GM18505 (cell line): ENCODE results near the gene CDKN1B.

Experiments used
- ATAC-seq: cut with Tn5 transposase; IDR thresholded peaks from one replicate; pipeline ENCODE4 v1.9.1; 2021; ENCODE audit not compliant: unreplicated experiment
- POLR2A ChIP-seq: IDR thresholded peaks from 4 replicates; pipeline ENCODE4 v1.6.1; 2011; ENCODE audit warnings: borderline replicate concordance; ENCODE audit not compliant: insufficient read depth, insufficient read length; ENCODE audit errors: extremely low read depth

The CDKN1B gene

GRCh38 chr12:12744546-12745305 lies 27.6 kb downstream of the CDKN1B start:
- TF ChIP-seq POLR2A: no peak
- ATAC-seq: no peak

- ATAC-seq: no peak
- TF ChIP-seq POLR2A: no peak
Observed at GRCh38 chr12:12745576-12746211, 28.5 kb downstream of the CDKN1B start.

- ATAC-seq: no peak
- TF ChIP-seq POLR2A: no peak
Observed at GRCh38 chr12:12747278-12747677, 30.1 kb downstream of the CDKN1B start.

GRCh38 chr12:12748044-12748443 lies 30.9 kb downstream of the CDKN1B start:
- TF ChIP-seq POLR2A: no peak
- ATAC-seq: no peak

GRCh38 chr12:12749433-12749832 lies 32.3 kb downstream of the CDKN1B start:
- no peak for TF ChIP-seq POLR2A
- no peak for ATAC-seq

- no peak for ATAC-seq
- no peak for TF ChIP-seq POLR2A
Observed at GRCh38 chr12:12755923-12756322, 38.8 kb downstream of the CDKN1B start.

GRCh38 chr12:12757121-12757520 lies 40.0 kb downstream of the CDKN1B start:
- ATAC-seq: no peak
- TF ChIP-seq POLR2A: no peak

GRCh38 chr12:12759234-12759915 lies 42.2 kb downstream of the CDKN1B start:
- TF ChIP-seq POLR2A: no peak

GRCh38 chr12:12764824-12765223 lies 47.7 kb downstream of the CDKN1B start:
- TF ChIP-seq POLR2A: no peak
- ATAC-seq: no peak

More at GRCh38 chr12:12759234-12759915, 42.2 kb downstream of the CDKN1B start:
- ATAC-seq: no peak

GRCh38 chr12:12770262-12770661 lies 53.1 kb downstream of the CDKN1B start:
- no peak for TF ChIP-seq POLR2A
- no peak for ATAC-seq
